OCI-LY1 (cell line): ENCODE data around the gene MRPL49.
A peak's percentile ranks its signal among the peaks of the same experiment; 100 is the strongest.

Experiments
- H2AFZ ChIP-seq: fragments of 200-600 bp; sonication (generic), shearing (Covaris generic); 2 replicates; pipeline ENCODE4 v1.6.0; 2014; ENCODE audit warnings: antibody characterized with exemption, mild to moderate bottlenecking, low read length
- H3F3A ChIP-seq: fragments of 200-600 bp; sonication (generic), shearing (Covaris generic); 2 replicates; pipeline ENCODE4 v1.6.0; 2014; ENCODE audit warnings: mild to moderate bottlenecking, antibody characterized with exemption, low read length, moderate library complexity; ENCODE audit not compliant: insufficient read depth
- H3K27ac ChIP-seq: fragments of 200-600 bp; sonication (generic); 2 replicates; pipeline ENCODE4 v1.5.1; 2014; ENCODE audit warnings: low read length, mixed run types, mild to moderate bottlenecking, low read depth; ENCODE audit not compliant: poor library complexity, severe bottlenecking
- H3K27me3 ChIP-seq: fragments of 200-600 bp; sonication (generic); 2 replicates; pipeline ENCODE4 v1.6.0; 2014; ENCODE audit warnings: antibody characterized with exemption, mild to moderate bottlenecking, low read length, moderate library complexity; ENCODE audit not compliant: insufficient read depth
- H3K36me3 ChIP-seq: fragments of 200-600 bp; sonication (generic); 2 replicates; pipeline ENCODE4 v1.6.1; 2014; ENCODE audit warnings: mild to moderate bottlenecking, antibody characterized with exemption, low read length, moderate library complexity, mixed read lengths; ENCODE audit not compliant: insufficient read depth
- H3K4me1 ChIP-seq: fragments of 200-600 bp; sonication (generic); 2 replicates; pipeline ENCODE4 v1.5.1; 2014; ENCODE audit warnings: mild to moderate bottlenecking, low read length, moderate library complexity; ENCODE audit not compliant: insufficient read depth, severe bottlenecking
- H3K4me2 ChIP-seq: fragments of 200-600 bp; sonication (generic), shearing (Covaris generic); 2 replicates; pipeline ENCODE4 v1.6.1; 2014; ENCODE audit warnings: low read length
- H3K4me3 ChIP-seq: fragments of 200-600 bp; sonication (generic); 2 replicates; pipeline ENCODE4 v1.5.1; 2014; ENCODE audit warnings: low read length, low read depth, mild to moderate bottlenecking, mixed read lengths; ENCODE audit not compliant: poor library complexity, severe bottlenecking
- H3K79me2 ChIP-seq: fragments of 200-600 bp; shearing (Covaris generic); 2 replicates; pipeline ENCODE4 v1.6.1; 2016; ENCODE audit warnings: mixed run types, low read length, mixed read lengths; ENCODE audit not compliant: insufficient read depth
- H3K9ac ChIP-seq: fragments of 200-600 bp; sonication (generic), shearing (Covaris generic); 2 replicates; pipeline ENCODE4 v1.6.1; 2014; ENCODE audit warnings: mild to moderate bottlenecking, low read length, mixed read lengths
- H3K9me2 ChIP-seq: fragments of 200-600 bp; sonication (generic), shearing (Covaris generic); 2 replicates; pipeline ENCODE4 v1.6.1; 2014; ENCODE audit warnings: low read depth, mild to moderate bottlenecking, low read length, mixed read lengths
- H3K9me3 ChIP-seq: fragments of 200-600 bp; shearing (Covaris generic); 2 replicates; pipeline ENCODE4 v1.6.1; 2014; ENCODE audit warnings: low read length, mixed read lengths
- H4K20me1 ChIP-seq: fragments of 200-600 bp; sonication (generic), shearing (Covaris generic); 2 replicates; pipeline ENCODE4 v1.6.0; 2016; ENCODE audit warnings: mild to moderate bottlenecking, low read length; ENCODE audit not compliant: insufficient read depth
- CTCF ChIP-seq: fragments of 200-600 bp; sonication (generic), shearing (Covaris generic); IDR thresholded peaks from 2 replicates; pipeline ENCODE4 v1.5.1; 2017; ENCODE audit warnings: mild to moderate bottlenecking, antibody characterized with exemption, low read length, moderate library complexity, mixed read lengths
- EZH2 ChIP-seq: fragments of 200-600 bp; sonication (generic), shearing (Covaris generic); IDR thresholded peaks from 2 replicates; pipeline ENCODE4 v1.8.0; 2017; ENCODE audit warnings: borderline replicate concordance, mixed run types, mild to moderate bottlenecking, antibody characterized with exemption, low read length, moderate library complexity, mixed read lengths

MRPL49 gene

GRCh38 chr11:65134240-65134951, 12.3 kb downstream of the MRPL49 start, which contains the start of gene SYVN1:
SYVN1 (minus strand) TSS chr11:65134519; CDS start chr11:65133601, 918 bp downstream.
- Histone ChIP-seq H3F3A (0 out of 2 replicates have a peak, but pooled peaks cover under 1% of the 10 kb centered on the region), H3K4me1 (peaks cover 47% of the 10 kb centered on the region), H3K4me3 (peak within 1 kb of the TSS; percentile 95), H3K27ac (peak within 1 kb of the TSS; percentile 99), H4K20me1 (no peaks in the 10 kb centered on the region), H2AFZ (no peak within 1 kb of the TSS), H3K36me3 (peaks cover 43% of the 10 kb centered on the region), H3K9ac (peak within 1 kb of the TSS; percentile 93), H3K27me3 (no peaks in the 10 kb centered on the region), H3K9me2 (no peaks in the 10 kb centered on the region), H3K4me2 (peak within 1 kb of the TSS; percentile 93), H3K79me2 (peaks cover 8% of the 10 kb centered on the region; the same call in 1 of the 2 replicates), H3K9me3 (no peaks in the 10 kb centered on the region)
- TF ChIP-seq CTCF (no peak), EZH2 (no peak)

GRCh38 chr11:65134952-65135632, 13.0 kb downstream of the MRPL49 start:
- Histone ChIP-seq H3K9ac (peak overlapping the region; percentile 93), H4K20me1 (no peaks in the 10 kb centered on the region), H3F3A (no peaks in the 10 kb centered on the region), H3K4me3 (peak overlapping the region; percentile 95), H3K9me2 (no peaks in the 10 kb centered on the region), H3K4me2 (peak overlapping the region; percentile 93), H3K36me3 (peaks cover 36% of the 10 kb centered on the region), H3K27ac (peak overlapping the region; percentile 99), H3K4me1 (peaks cover 42% of the 10 kb centered on the region), H3K9me3 (no peaks in the 10 kb centered on the region), H3K27me3 (no peaks in the 10 kb centered on the region), H3K79me2 (peaks cover 8% of the 10 kb centered on the region; the same call in 1 of the 2 replicates), H2AFZ (no peak overlapping the region)
- TF ChIP-seq CTCF (no peak), EZH2 (no peak)

- Histone ChIP-seq H4K20me1 (no peaks in the 10 kb centered on the region), H3K79me2 (peaks cover 8% of the 10 kb centered on the region; the same call in 1 of the 2 replicates), H3K9me2 (no peaks in the 10 kb centered on the region), H3K27ac (peak overlapping the region; percentile 99), H3K4me3 (peak overlapping the region; percentile 95), H3K9me3 (no peaks in the 10 kb centered on the region), H3K4me2 (peak overlapping the region; percentile 93), H3K36me3 (peaks cover 30% of the 10 kb centered on the region), H3K9ac (peak overlapping the region; percentile 93), H3K27me3 (no peaks in the 10 kb centered on the region), H2AFZ (no peak overlapping the region), H3F3A (no peaks in the 10 kb centered on the region), H3K4me1 (peaks cover 36% of the 10 kb centered on the region)
- TF ChIP-seq CTCF (no peak), EZH2 (no peak)
Measured at GRCh38 chr11:65135633-65136145, 13.6 kb downstream of the MRPL49 start.
